PC-9 (cell line): Measurements from ENCODE around the gene TIGD7. TPM values are rescaled to one million over a fixed set of nuclear protein-coding genes. Genes with fewer than 3 reads are reported as not detected.

Experiments used
- Bru-seq: library from RNA; stranded (reverse); fragments of 400-500 nt; gene quantifications from one replicate; lab custom pipeline; 2021; lab: Mats Ljungman, UMichigan
- BruChase-seq, 2 experiments: library from RNA; stranded (reverse); fragments of 400-500 nt; gene quantifications; one replicate each; lab custom pipeline; 2021; lab: Mats Ljungman, UMichigan
- BruUV-seq: library from RNA; stranded (reverse); fragments of 400-500 nt; replicated peaks from 2 replicates; lab custom pipeline; 2021; lab: Mats Ljungman, UMichigan
- CTCF ChIA-PET: fragments of 300-600 bp; sonication (Branson Sonifier 250); formaldehyde crosslinking; loops from one replicate; lab custom pipeline; 2022; ENCODE audit warnings: antibody characterized with exemption; lab: Charles Lee
- POLR2A ChIA-PET: fragments of 300-600 bp; sonication (Branson Sonifier 250); formaldehyde crosslinking; loops from one replicate; lab custom pipeline; 2022; ENCODE audit warnings: antibody characterized with exemption; ENCODE audit not compliant: unreplicated experiment; lab: Charles Lee
- DNase-seq, 2 experiments: peaks; one replicate each; pipeline versions ENCODE4 v3.0.0 to v3.0.0-alpha.2; 2015 to 2022; ENCODE audit warnings: mixed read lengths in 1 of 2
- H2AFZ ChIP-seq: fragments of 200-600 bp; sonication (generic); 2 replicates; pipeline ENCODE4 v1.8.1; 2017; ENCODE audit warnings: antibody characterized with exemption
- H3F3A ChIP-seq: fragments of 200-600 bp; sonication (generic); 2 replicates; pipeline ENCODE4 v1.8.1; 2017; ENCODE audit warnings: antibody characterized with exemption, mild to moderate bottlenecking, low read depth; ENCODE audit not compliant: insufficient read depth
- H3K27ac ChIP-seq: fragments of 200-600 bp; sonication (generic); 2 replicates; pipeline ENCODE4 v1.6.1; 2016; ENCODE audit warnings: mixed run types
- H3K27me3 ChIP-seq: fragments of 200-600 bp; sonication (generic); 2 replicates; pipeline ENCODE4 v1.6.1; 2016; ENCODE audit warnings: low read depth, mixed run types; ENCODE audit not compliant: insufficient read depth
- H3K36me3 ChIP-seq: fragments of 200-600 bp; sonication (generic); 2 replicates; pipeline ENCODE4 v1.6.1; 2016; ENCODE audit warnings: low read depth, mixed run types
- H3K4me1 ChIP-seq: fragments of 200-600 bp; sonication (generic); replicated peaks from 2 replicates; pipeline ENCODE4 v1.6.1; 2016; ENCODE audit warnings: mixed run types; ENCODE audit not compliant: insufficient read depth
- H3K4me2 ChIP-seq: fragments of 200-600 bp; sonication (generic); 2 replicates; pipeline ENCODE4 v1.6.1; 2017; ENCODE audit warnings: mixed run types
- H3K4me3 ChIP-seq: fragments of 200-600 bp; sonication (generic); 2 replicates; pipeline ENCODE4 v1.6.1; 2016; ENCODE audit warnings: mixed run types
- H3K79me2 ChIP-seq: fragments of 200-600 bp; sonication (generic); 2 replicates; pipeline ENCODE4 v1.6.1; 2017; ENCODE audit warnings: low read depth, mixed run types
- H3K9me2 ChIP-seq: fragments of 200-600 bp; sonication (generic); 2 replicates; pipeline ENCODE4 v1.8.1; 2017; ENCODE audit warnings: mild to moderate bottlenecking; ENCODE audit not compliant: insufficient read depth
- H3K9me3 ChIP-seq: fragments of 200-600 bp; sonication (generic); 2 replicates; pipeline ENCODE4 v1.8.1; 2016; ENCODE audit warnings: low read depth; ENCODE audit not compliant: insufficient read depth
- H4K20me1 ChIP-seq: fragments of 200-600 bp; sonication (generic); 2 replicates; pipeline ENCODE4 v1.8.1; 2017; ENCODE audit not compliant: insufficient read depth
- CTCF ChIP-seq: fragments of 200-600 bp; sonication (generic); conservative IDR thresholded peaks from 2 replicates; pipeline ENCODE4 v1.6.1; 2017; ENCODE audit warnings: mixed run types, antibody characterized with exemption, mild to moderate bottlenecking, moderate library complexity
- EZH2 ChIP-seq: fragments of 200-600 bp; sonication (generic); IDR thresholded peaks from 2 replicates; pipeline ENCODE4 v1.8.0; 2017; ENCODE audit warnings: antibody characterized with exemption, low read depth
- intact Hi-C: fragments of 100-400 bp; cut with micrococcal nuclease; formaldehyde crosslinking; loops from one replicate; pipeline ENCODE4 v1.10.0; 2022; ENCODE audit not compliant: unreplicated experiment
- long read RNA-seq: library from polyadenylated mRNA; stranded (forward); transcript quantifications from one replicate; pipeline ENCODE4 v2.0.0, GENCODE V29; 2022
- total RNA-seq: library from RNA; stranded (reverse); gene quantifications from 2 replicates; pipeline ENCODE4 v1.2.3, GENCODE V29; 2021

TIGD7 gene
- total RNA-seq: 8.7 and 10.9 TPM in 2 replicates
- percentile 74 among the genes with signal in this experiment for Bru-seq, nascent RNA
- percentile 86 among the genes with signal in this experiment for BruChase-seq, experiment 1, labeled RNA remaining after a 2-hour chase
- BruChase-seq, experiment 2, labeled RNA remaining after a 6-hour chase: percentile 70 among the genes with signal in this experiment
- long read RNA-seq, transcript TIGD7-201 (2 exons, 3,612 nt): major isoform, 8 of 22 reads
- long read RNA-seq, partial matches to known transcripts: 0 of 22 reads
- long read RNA-seq, other reads (novel, unspliced or antisense): 11 of 22 reads

GRCh38 chr16:3305109-3306068, at the start of gene TIGD7, which contains the start of gene ZNF75A:
Gene TIGD7 (minus strand): TSS chr16:3305430. CDS start chr16:3300614, 4,816 bp downstream.
Gene ZNF75A (plus strand): TSS chr16:3305497. CDS start chr16:3308429, 2,932 bp downstream.
- peak within 1 kb of the TSS; percentile 89 for H2AFZ ChIP-seq
- peaks cover 66% of the 10 kb centered on the region for H3K36me3 ChIP-seq
- TSS peak; percentile 48 for BruUV-seq
- peak; percentile 78 to 86 for DNase-seq
- H3K9me2 ChIP-seq: no peaks in the 10 kb centered on the region
- ChIA-PET POLR2A (no interaction called here), CTCF (no interaction called here)
- intact Hi-C loops: loop anchor here (5.0 kb wide), 1 partner anchor 97 kb away; the partner anchor contains the start of genes ZNF174 and ZSCAN32
- TF ChIP-seq CTCF (no peak), EZH2 (no peak)
- H3K9me3 ChIP-seq: peaks cover 70% of the 10 kb centered on the region
- no peaks in the 10 kb centered on the region for H3K27me3 ChIP-seq
- peaks cover 20% of the 10 kb centered on the region for H3K79me2 ChIP-seq
- H3K27ac ChIP-seq: peak within 1 kb of the TSS; percentile 73
- H3K4me3 ChIP-seq: peak within 1 kb of the TSS; percentile 94
- H4K20me1 ChIP-seq: no peaks in the 10 kb centered on the region
- H3K4me1 ChIP-seq: peaks cover 6% of the 10 kb centered on the region; the same call in 1 of the 2 replicates
- peaks cover 33% of the 10 kb centered on the region for H3F3A ChIP-seq
- H3K4me2 ChIP-seq: peak within 1 kb of the TSS; percentile 89

GRCh38 chr16:3349175-3349574, 43.9 kb upstream of the TIGD7 start:
- H3K27ac ChIP-seq: no peak overlapping the region
- no peaks in the 10 kb centered on the region for H3K36me3 ChIP-seq
- BruUV-seq: no TSS peak
- no peak overlapping the region for H2AFZ ChIP-seq
- no peak for DNase-seq
- intact Hi-C loops: no loop called here
- no peaks in the 10 kb centered on the region for H3K9me3 ChIP-seq
- no peak overlapping the region for H3K4me3 ChIP-seq
- no peaks in the 10 kb centered on the region for H4K20me1 ChIP-seq
- H3F3A ChIP-seq: no peaks in the 10 kb centered on the region
- no peaks in the 10 kb centered on the region for H3K4me1 ChIP-seq
- peaks cover 64% of the 10 kb centered on the region for H3K27me3 ChIP-seq
- H3K4me2 ChIP-seq: no peak overlapping the region
- ChIA-PET CTCF (no interaction called here), POLR2A (interaction anchor here (0.6 kb wide), 1 partner anchor 558 kb away, joined by 9 read pairs; no protein-coding TSS in a partner anchor)
- H3K79me2 ChIP-seq: no peaks in the 10 kb centered on the region
- TF ChIP-seq EZH2: no peak
- no peak for TF ChIP-seq CTCF
- no peaks in the 10 kb centered on the region for H3K9me2 ChIP-seq

GRCh38 chr16:3348547-3349167, 43.4 kb upstream of the TIGD7 start:
- Histone ChIP-seq H3K36me3 (no peaks in the 10 kb centered on the region), H3K4me1 (no peaks in the 10 kb centered on the region), H3K79me2 (no peaks in the 10 kb centered on the region), H3K4me2 (no peak overlapping the region), H3K27me3 (peaks cover 64% of the 10 kb centered on the region), H3F3A (no peaks in the 10 kb centered on the region), H4K20me1 (no peaks in the 10 kb centered on the region), H3K27ac (no peak overlapping the region), H3K9me3 (no peaks in the 10 kb centered on the region), H3K4me3 (no peak overlapping the region), H2AFZ (no peak overlapping the region), H3K9me2 (no peaks in the 10 kb centered on the region)
- ChIA-PET CTCF (no interaction called here), POLR2A (no interaction called here)
- no TSS peak for BruUV-seq
- DNase-seq: no peak
- TF ChIP-seq EZH2 (no peak), CTCF (no peak)
- intact Hi-C loops: no loop called here
